Measurements from ENCODE around the gene AKTIP.
"Not testable (repeated sequence)": the region's sequence is repeated elsewhere in the genome, so short reads cannot be mapped to it uniquely, and the experiment has no call there.

Gene AKTIP

DNA sequence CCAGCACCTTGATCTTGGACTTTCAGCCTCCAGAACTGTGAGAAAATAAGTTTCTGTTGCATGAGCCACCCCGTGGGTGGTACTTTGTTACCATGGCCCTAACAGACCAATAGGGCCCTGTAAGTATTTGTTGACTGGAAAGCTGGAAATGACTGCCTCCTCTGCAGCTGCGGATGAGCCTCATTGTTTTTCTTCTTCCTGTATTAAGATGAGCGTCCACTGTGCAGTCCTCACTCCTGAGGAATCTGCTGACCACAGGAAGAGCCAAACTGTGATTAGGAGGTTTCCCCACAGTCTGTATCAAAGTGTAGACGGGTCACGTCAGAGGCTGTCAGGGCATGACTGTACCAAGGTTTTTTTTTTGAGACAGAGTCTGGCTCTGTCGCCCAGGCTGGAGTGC lies 12.2 kb upstream of the AKTIP start:
- DNase-seq = no peak

- not testable (repeated sequence) for DNase-seq
These were observed 9.8 kb upstream of the AKTIP start for GRCh38 chr16:53512795-53513194.

DNA sequence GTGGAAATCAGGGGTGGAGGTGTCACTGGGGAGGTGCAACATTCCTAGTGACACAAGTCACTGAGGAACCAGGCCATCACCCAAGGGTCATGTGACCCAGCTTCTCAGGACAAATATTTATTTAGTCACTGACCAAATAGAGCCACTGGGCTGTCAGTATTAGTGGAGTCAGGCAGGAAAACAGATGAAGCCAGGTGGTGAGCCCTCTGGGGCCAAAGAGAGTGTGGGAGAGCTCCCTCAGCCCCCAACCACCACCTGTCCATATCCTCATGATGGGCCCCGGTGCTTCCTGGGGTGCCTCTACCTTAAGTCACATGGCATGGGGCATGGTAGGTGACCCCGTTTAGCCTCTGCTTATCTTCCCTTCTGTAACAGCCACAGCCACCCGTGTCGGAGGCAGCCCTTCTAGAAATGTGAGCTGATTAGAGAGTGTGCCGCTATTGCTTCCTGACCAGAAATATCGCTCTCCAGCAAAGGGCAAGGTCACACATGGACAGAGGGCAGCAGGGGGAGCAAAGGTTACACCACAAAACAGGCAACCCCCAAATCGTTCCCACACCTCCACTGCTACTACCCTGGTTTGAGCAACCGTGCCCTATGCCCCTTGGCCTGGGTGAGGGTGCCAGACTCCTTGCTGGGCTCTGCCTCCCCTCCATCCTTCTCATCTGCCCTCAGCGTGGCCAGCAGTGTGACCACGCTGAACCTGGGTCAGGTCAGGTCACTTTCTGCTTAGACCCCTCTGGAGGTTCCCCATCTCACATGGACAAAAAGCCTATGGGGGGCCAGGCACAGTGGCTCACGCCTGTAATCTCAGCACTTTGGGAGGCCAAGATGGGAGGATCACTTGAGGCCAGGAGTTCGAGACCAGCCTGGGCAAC lies 8.6 kb upstream of the AKTIP start:
- no peak for DNase-seq

DNA sequence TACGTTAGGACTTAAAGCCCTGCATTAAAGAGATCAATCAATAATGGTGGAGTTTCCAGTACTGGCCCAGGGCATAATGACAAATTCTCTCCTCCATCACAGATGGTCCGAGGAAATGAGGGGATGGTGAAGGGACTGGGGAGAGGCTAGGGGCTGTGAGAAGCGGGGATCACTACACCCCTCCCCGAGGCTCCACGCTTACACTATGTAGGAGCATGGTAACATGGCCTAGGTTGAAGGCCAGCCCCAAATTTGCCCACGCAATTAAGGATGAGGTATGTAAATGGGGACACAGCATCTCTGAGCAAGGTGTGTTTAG lies 8.0 kb upstream of the AKTIP start:
- DNase-seq = no peak

- DNase-seq = no peak
These were observed 7.7 kb upstream of the AKTIP start for GRCh38 chr16:53510704-53511070.

- DNase-seq = peak; percentile 40
These were observed 7.1 kb upstream of the AKTIP start for GRCh38 chr16:53509906-53510703.

GRCh38 chr16:53507464-53508179 lies 4.6 kb upstream of the AKTIP start:
- no peak for DNase-seq

GRCh38 chr16:53506254-53506653 lies 3.2 kb upstream of the AKTIP start:
- DNase-seq = no peak

- DNase-seq = no peak
These were observed 1.7 kb upstream of the AKTIP start for GRCh38 chr16:53504665-53505064.

- peak; percentile 28 for DNase-seq
These were observed 1.1 kb upstream of the AKTIP start for GRCh38 chr16:53503991-53504663.

- peak; percentile 99 for DNase-seq
These were observed 388 bp upstream of the AKTIP start for GRCh38 chr16:53503270-53503923.

DNA sequence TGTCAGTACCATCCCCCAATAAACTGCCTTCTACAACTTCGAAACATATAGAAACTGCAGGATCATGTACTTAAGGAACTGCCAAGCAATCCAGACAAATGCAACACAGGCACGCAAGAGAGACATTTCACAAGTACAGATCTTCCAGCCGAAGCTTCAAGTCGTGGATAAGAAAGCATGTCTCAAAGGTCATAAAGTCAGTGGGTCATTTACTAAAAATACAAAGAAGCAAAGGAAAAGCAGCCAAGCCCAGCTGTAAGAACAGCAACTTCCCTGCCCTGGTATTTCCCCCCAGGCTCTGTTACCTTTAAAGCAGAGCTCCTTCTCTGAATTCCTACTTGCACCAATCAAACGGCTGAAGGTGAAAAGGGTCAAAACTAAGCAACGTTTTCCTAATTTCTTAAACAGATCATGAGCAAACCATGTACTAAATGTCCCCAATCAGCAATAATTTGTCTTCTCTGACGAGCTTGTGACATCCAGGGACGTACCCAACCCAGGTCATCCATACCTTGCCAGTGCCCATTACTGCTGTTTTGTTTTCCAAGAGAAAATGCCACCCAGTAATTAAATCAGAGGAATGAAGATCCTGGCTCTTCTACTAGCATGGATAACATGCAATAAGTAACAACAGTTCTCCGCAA lies 1.7 kb downstream of the AKTIP start:
- DNase-seq = no peak

GRCh38 chr16:53498984-53499383 lies 4.0 kb downstream of the AKTIP start:
- no peak for DNase-seq

GRCh38 chr16:53495325-53495724 lies 7.7 kb downstream of the AKTIP start:
- no peak for DNase-seq

DNA sequence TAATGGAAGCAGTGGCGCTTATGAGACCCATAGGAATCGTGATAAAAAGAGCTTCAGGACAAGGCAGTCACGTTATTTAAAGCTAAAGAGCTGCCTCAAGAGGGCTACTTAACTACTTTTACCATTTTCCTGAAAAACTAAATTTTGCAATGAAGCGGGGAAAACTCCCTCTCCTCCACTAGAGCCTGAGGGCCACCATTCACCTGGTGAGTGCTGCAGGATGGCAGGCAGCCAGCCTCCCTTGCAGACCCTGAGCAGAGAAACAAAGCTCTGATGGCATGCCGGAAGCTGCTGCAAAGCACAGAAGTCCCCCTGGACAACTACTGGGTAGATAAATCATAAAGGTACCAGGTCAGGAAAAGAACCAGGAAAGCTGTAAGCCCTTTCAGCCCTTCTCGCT lies 8.4 kb downstream of the AKTIP start:
- DNase-seq = no peak

DNA sequence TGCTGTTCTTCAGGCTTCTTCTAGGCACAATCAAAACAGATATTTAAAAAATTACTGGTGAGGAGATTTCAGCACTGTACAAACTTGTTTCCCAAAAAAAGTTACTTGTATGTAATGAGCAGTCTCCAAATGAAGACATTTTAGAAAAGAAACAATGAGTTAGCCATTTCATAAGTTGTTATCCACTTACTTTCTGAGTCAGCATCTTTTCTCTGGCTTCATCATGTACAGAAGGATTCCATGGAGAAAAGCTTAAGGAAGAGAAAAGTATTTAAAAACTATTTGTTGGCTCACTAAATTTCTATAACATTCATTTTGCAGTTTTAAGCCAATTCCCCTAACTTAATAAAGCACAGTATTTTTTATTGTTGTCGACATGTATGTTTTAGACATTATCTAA lies 10.5 kb downstream of the AKTIP start:
- no peak for DNase-seq

DNA sequence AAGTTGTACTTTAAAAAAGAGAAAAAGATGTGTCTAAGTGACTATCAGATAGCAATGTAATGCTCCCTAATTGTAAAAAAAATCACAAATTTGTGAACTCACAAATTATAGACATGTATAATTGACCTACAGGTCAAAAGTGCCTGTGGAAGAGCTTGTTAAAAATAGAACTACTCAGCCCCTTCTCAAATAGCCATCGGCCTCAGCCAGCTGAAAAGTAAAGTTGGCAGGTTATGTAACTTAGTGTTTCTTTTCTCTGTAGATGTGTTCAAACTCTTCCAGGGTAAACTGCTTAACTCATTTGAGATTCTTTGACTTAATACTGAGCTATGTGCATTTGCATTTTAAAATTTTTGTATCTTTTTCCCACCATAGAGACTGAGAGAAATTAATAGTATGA lies 13.3 kb downstream of the AKTIP start:
- DNase-seq = no peak

- DNase-seq = no peak
These were observed 16.8 kb downstream of the AKTIP start for GRCh38 chr16:53486230-53486629.

GRCh38 chr16:53484542-53484941 lies 18.5 kb downstream of the AKTIP start:
- no peak for DNase-seq

DNA sequence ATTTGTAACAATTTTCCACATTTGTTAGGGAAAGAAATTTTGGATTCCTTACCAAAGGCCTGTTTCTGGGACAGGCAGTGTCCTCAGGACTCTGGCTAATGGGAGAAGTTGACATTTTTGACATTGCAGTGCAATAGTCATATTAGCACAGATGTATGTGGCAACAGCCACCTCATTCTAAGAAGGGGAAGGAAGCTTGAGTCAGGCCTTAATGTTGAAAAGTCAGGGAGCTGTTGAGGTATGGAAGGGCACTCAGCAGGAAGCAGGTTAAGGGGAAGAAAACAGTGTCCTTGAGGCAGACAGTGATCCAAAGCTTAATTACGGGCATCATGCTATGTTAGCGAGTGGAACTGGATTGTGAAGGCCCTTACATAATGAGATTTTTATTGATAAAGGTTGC lies 20.9 kb downstream of the AKTIP start:
- DNase-seq = no peak

GRCh38 chr16:53480394-53480793 lies 22.6 kb downstream of the AKTIP start:
- DNase-seq = no peak

DNA sequence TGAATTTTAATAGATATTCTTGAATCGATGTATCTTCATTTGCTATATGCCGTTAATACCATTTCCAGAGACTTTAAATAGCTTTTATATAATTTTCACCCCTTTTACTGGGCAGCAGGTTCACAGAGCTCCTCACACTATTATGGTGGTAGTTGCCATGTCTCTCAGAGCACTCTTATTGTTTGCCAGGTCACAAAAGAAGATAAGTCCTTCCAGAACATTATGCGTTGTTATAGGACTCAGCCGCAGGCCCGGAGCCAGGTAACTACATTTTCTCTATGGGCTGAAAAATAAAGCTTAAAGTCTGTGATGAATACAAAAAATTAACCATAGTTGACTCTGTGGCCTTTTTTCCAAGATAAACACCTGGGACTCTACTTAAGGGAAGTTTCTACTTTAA lies 24.0 kb downstream of the AKTIP start:
- no peak for DNase-seq

Data from activated CD4-positive, alpha-beta T cell treated with anti-CD3 and anti-CD28 coated beads, Interleukin-2, amount 50 U/mL, for 1 hour (primary cell).